NCI-H510A treated with DMSO at 0.1 percent for 48 hours (cell line): ENCODE results near the gene ZCCHC24.

ENCODE experiments used
- DNase-seq: peaks from one replicate; lab custom pipeline; 2025; lab: John Stamatoyannopoulos, UW

ZCCHC24 gene

GRCh38 chr10:79383974-79384606, 61.3 kb downstream of the ZCCHC24 start:
- DNase-seq = no peak

GRCh38 chr10:79382491-79382941, 62.9 kb downstream of the ZCCHC24 start:
- DNase-seq = no peak

- DNase-seq = no peak
These were observed 63.6 kb downstream of the ZCCHC24 start for GRCh38 chr10:79381804-79382221.

- DNase-seq = no peak
These were observed 64.3 kb downstream of the ZCCHC24 start for GRCh38 chr10:79380946-79381721.

- peak; percentile 52 for DNase-seq
These were observed 65.1 kb downstream of the ZCCHC24 start for GRCh38 chr10:79380125-79380945.

- DNase-seq = no peak
These were observed 65.8 kb downstream of the ZCCHC24 start for GRCh38 chr10:79379512-79380124.

DNA sequence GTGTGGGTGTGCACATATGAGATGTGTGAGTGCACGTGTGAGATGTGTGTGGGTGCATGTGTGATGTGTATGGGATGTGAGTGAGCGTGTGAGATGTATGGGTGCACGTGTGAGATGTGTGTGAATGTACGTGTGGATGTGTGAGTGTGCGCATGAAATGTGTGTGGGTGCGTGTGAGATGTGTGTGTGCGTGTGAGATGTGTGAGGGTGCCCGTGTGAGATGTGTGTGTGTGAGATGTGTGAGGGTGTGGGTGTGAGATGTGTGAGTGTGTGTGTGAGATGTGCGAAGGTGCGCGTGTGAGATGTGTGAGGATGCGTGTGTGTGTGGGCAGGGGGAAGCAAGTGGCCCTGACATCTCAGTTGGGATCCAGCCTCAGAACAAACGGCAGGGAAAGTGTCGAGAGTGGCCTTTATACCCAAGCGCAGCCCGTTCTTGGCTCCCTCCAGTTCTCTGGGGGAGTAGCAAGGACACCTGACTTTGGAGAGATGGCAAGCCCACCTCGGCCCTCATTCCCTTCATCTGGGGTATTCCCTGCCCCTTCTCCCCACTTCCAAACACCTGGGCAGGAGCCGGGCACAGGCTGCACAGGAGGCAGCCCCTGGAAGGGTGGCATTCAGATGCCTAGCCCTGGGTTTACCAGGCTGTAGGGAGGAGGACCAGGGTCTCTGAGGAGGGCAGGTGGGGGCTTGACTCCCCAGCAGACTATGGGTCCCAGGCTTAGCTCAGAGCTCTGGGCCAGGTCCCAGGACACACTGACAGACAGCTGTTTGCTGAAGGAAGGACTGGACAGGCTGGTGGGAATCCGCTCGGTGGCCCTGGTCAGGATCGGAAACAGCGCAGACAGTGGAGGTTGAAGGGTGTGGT, 66.5 kb downstream of the ZCCHC24 start:
- DNase-seq = no peak

DNA sequence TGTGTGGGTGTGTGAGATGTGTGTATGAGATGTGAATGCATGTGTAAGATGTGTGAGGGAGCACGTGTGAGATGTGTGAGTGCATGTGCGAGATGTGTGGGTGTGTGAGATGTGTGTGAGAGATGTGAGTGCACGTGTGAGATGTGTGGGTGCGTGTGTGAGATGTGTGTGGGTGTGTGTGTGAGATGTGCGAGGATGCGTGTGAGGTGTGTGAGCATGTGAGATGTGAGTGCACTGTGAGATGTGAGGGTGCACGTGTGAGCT, 67.1 kb downstream of the ZCCHC24 start:
- DNase-seq = no peak

DNA sequence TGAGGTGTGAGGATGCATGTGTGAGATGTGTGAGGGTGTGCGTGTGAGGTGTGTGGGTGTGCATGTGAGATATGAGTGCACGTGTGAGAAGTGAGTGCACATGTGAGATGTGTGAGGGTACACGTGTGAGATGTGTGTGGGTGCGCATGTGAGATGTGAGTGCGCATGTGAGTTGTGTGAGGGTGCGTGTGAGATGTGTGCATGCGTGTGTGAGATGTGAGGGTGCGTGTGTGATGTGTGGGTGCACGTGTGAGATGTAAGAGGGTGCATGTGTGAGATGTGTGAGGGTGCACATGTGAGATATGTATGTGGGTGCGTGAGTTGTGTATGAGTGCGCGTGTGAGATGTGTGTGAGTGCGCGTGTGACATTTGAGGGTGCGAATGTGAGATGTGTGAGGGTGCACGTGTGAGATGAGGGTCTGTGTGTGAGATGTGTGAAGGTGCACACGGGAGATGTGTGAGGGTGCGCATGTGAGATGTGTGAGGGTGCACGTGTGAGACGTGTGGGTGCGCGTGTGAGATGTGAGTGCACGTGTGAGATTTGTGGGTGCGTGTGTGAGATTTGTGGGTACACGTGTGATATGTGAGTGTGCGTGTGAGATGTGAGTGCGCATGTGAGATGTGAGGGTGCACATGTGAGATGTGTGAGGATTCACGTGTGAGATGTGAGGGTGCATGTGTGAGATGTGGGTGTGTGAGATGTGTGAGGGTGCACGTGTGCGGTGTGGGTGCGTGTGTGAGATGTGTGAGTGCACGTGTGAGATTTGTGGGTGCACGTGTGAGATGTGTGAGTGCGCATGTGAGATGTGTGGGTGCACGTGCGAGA, 67.7 kb downstream of the ZCCHC24 start:
- DNase-seq = no peak

DNA sequence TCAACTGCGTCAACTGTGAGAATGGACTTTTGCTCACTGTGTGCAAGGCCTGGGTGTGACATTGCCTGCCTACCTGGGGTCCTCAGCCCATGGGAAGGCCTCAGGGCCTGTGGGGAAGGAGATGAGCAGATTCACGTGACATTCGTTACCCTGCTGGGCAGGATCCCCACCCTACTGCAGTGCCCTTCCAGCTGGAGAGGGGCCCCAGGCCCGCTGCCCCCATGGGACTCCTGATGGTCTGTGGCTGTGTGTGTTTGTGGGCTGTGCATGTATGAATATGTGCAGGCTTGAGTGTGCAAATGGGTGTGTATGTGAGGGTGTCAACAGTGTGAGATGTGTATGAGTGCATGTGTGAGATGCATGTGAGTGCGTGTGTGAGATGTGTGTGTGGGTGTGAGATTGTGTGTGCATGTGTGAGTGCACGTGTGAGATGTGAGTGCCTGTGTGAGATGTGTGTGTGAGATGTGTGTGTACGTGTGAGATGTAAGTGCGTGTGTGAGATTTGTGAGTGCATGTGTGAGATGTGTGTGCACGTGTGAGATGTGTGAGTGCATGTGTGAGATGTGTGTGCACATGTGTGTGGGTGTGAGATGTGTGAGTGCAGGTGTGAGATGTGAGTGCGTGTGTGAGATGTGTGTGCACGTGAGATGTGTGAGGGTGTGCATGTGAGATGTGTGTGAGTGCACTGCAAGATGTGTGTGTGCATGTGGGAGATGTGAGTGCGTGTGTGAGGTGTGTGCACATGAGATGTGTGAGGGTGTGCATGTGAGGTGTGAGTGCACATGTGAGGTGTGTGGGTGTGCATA, 68.5 kb downstream of the ZCCHC24 start:
- DNase-seq = no peak

DNA sequence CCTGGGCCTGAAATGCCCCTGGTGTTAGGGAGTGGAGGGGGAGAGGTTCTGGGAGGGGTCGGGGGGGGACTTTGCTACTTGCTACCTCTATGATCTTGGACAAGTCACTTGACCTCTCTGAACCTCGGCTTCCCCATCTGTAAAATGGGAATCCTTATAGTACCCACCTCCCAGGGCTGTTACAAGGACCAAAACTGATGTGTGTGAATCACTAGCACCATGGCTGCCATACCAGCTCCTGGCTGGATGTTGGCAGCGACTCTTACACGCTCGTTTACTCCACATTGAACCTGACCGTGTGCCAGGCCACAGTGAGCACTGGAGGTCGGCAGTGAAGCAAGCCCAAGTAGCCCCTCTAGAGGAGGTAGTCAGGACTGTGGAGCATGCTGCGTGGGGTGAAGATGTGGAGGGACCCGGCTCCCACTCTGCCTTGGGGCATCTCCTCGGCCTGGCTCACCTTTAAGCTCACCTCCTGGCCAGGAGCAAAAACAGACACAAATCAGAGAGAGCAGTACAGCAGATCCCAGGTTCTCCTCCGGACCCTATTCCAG, 69.3 kb downstream of the ZCCHC24 start:
- DNase-seq = no peak

GRCh38 chr10:79375321-79376077, 69.9 kb downstream of the ZCCHC24 start:
- no peak for DNase-seq

DNA sequence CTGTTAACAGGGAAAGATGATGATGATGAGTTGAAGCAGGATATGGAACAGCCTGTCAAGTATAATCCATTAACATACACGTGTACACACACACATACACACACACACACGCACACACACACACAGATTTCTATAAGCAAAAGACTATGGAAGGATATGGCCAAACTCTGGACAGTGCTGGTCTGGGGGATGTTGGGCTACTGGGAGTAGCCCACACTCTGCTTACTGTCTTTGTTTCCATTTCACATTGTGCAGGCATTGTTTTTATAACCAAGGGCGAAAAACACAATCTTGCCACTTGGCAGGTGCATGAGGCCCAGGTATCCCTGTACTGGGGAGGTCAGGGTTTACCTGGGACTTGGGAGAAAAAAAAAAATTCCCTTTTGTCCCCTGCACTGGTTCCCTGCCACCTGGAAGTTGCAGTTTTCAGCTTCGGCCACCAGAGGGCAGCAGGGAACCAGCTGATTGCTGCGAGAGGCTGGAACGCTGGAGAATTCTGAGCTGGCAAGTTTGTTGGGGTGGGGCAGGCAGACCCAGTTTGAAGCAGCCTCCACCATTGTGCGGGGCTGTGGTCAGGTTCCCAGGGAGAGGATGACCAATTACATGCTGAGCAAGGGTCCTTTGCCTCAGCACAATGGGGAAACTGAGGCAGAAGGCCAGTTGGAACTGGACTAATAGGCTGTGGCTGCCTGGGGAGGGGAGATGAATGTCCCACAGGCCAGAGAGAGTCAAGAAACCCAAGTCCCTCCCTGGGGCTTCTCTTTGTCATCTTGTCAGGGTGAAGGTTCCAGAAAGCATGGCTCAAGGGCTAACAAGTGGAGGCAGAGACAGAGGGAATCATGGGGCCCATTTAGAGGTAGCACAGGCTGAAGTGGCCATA, 70.9 kb downstream of the ZCCHC24 start:
- DNase-seq = peak; percentile 70

GRCh38 chr10:79372871-79373270, 72.6 kb downstream of the ZCCHC24 start:
- DNase-seq = no peak

GRCh38 chr10:79367426-79368189, 77.8 kb downstream of the ZCCHC24 start:
- DNase-seq = no peak

GRCh38 chr10:79361726-79362397, 83.6 kb downstream of the ZCCHC24 start:
- DNase-seq = no peak
